Ishikawa (cell line): ENCODE measurements around the gene ALG8.

ENCODE experiments used
- CEBPB ChIP-seq: IDR thresholded peaks from 2 replicates; pipeline ENCODE4 v1.6.1; 2012
- CREB1 ChIP-seq: IDR thresholded peaks from 2 replicates; pipeline ENCODE4 v1.6.1; 2012; ENCODE audit warnings: low read depth
- EGR1 ChIP-seq: IDR thresholded peaks from 2 replicates; pipeline ENCODE4 v1.6.1; 2012
- EP300 ChIP-seq: IDR thresholded peaks from 2 replicates; pipeline ENCODE4 v1.6.1; 2012; ENCODE audit warnings: borderline replicate concordance
- FOXM1 ChIP-seq: IDR thresholded peaks from 2 replicates; pipeline ENCODE4 v1.6.1; 2012; ENCODE audit warnings: low read depth, borderline replicate concordance
- NFIC ChIP-seq: IDR thresholded peaks from 2 replicates; pipeline ENCODE4 v1.6.1; 2012
- RAD21 ChIP-seq: IDR thresholded peaks from 2 replicates; pipeline ENCODE4 v1.6.1; 2012; ENCODE audit warnings: low read depth
- TAF1 ChIP-seq: IDR thresholded peaks from 2 replicates; pipeline ENCODE4 v1.6.1; 2012; ENCODE audit warnings: low read depth, mild to moderate bottlenecking
- TCF12 ChIP-seq: IDR thresholded peaks from 2 replicates; pipeline ENCODE4 v1.6.1; 2012; ENCODE audit warnings: low read depth
- TEAD4 ChIP-seq: IDR thresholded peaks from 2 replicates; pipeline ENCODE4 v1.6.1; 2012
- YY1 ChIP-seq: IDR thresholded peaks from 2 replicates; pipeline ENCODE4 v1.6.1; 2012; ENCODE audit warnings: low read depth
- ZBTB7A ChIP-seq: IDR thresholded peaks from 2 replicates; pipeline ENCODE4 v1.6.1; 2012; ENCODE audit warnings: low read depth
- TF ChIP-seq, protein P1 (sequence below): IDR thresholded peaks from 2 replicates; pipeline ENCODE4 v1.6.1; 2012
- TF ChIP-seq, protein P2 (sequence below): IDR thresholded peaks from 2 replicates; pipeline ENCODE4 v1.6.1; 2012; ENCODE audit warnings: low read depth, mild to moderate bottlenecking
- TF ChIP-seq, protein P3 (sequence below): IDR thresholded peaks from 2 replicates; pipeline ENCODE4 v1.6.1; 2012

Gene ALG8

DNA sequence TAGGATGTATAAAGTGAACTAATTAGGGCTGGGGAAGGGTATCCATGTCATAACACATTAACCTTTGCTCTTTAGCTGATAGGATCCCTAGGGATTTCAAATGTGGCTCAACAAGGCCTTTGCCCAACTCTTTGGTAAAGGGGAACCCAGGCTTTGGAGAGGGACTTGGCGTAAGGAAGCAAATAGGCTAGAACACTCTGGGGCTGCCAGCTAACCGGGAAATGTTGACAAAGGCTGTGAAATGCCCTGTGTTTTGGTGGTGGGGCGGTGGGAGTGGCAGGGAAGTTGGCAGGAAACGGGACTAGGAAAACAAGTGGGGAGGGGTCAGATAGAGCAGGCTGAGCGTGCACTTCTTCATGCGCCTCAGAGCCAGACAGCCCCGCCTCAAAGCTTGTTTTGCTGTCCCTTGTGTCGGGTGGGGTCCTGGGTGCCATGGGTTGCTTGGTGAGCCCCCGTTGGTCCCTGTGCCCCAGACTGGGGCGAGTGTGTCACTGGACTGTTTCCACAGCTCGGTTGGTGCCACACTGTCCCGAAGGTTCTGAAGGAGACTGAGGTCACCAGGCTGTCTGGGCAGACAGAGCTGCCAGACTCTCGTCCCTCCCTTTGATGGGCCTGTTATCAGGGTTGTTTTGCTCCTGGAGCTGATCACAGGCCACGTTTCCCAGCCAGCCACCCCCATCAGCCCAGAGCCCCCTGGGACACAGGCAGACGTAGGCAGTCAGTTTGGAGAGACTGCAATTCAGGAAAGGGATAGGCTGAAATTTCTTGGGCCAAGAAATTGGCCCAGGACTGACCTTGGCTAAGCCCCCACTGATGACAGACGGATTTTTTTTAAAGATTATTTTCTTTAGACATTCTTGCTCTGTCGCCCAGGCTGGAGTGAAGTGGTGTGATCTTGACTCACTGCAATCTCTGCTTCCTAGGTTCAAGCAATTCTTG lies 29.4 kb upstream of the ALG8 start:
- TF ChIP-seq TEAD4 (no peak), CREB1 (no peak), EP300 (no peak), NFIC (no peak), RAD21 (no peak), YY1 (no peak), TAF1 (no peak), EGR1 (no peak), ZBTB7A (no peak), TCF12 (no peak), CEBPB (no peak)
- TF ChIP-seq, protein P1, sequence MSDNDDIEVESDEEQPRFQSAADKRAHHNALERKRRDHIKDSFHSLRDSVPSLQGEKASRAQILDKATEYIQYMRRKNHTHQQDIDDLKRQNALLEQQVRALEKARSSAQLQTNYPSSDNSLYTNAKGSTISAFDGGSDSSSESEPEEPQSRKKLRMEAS = no peak
- TF ChIP-seq, protein P2, sequence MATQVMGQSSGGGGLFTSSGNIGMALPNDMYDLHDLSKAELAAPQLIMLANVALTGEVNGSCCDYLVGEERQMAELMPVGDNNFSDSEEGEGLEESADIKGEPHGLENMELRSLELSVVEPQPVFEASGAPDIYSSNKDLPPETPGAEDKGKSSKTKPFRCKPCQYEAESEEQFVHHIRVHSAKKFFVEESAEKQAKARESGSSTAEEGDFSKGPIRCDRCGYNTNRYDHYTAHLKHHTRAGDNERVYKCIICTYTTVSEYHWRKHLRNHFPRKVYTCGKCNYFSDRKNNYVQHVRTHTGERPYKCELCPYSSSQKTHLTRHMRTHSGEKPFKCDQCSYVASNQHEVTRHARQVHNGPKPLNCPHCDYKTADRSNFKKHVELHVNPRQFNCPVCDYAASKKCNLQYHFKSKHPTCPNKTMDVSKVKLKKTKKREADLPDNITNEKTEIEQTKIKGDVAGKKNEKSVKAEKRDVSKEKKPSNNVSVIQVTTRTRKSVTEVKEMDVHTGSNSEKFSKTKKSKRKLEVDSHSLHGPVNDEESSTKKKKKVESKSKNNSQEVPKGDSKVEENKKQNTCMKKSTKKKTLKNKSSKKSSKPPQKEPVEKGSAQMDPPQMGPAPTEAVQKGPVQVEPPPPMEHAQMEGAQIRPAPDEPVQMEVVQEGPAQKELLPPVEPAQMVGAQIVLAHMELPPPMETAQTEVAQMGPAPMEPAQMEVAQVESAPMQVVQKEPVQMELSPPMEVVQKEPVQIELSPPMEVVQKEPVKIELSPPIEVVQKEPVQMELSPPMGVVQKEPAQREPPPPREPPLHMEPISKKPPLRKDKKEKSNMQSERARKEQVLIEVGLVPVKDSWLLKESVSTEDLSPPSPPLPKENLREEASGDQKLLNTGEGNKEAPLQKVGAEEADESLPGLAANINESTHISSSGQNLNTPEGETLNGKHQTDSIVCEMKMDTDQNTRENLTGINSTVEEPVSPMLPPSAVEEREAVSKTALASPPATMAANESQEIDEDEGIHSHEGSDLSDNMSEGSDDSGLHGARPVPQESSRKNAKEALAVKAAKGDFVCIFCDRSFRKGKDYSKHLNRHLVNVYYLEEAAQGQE = no peak

DNA sequence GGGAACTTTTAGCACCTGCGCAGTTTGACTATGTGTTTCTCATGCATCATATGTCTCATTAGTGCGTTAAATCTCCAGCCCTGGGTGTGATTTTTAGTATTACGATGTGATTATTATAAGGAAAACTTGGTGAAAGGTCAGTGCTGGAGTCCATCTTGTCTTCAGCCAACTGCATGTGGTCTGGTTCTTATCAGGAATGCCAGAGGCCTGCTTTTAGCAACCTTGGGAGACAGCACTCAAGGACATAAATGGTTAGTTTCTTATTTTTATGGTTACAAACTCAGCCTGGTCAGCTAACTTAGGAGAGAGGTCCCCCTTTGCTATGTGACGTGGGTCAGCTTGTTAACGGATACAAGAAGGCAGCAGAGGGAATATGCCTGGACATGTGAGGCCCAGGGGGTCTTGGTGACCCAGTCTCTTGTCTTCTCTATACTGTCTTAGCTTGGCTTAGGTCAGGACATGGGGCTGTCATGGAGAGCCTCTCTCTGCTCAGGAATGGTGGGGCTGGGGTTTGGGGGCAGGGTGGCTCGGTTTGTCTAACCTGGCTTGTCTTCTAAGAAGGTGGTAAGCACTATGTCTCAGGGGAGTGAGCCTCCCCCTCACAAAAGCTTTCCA lies 27.5 kb upstream of the ALG8 start:
- TF ChIP-seq TEAD4 (no peak), CREB1 (no peak), EGR1 (no peak), EP300 (no peak), YY1 (no peak), TAF1 (no peak), TCF12 (no peak), NFIC (no peak), RAD21 (no peak), ZBTB7A (no peak)
- TF ChIP-seq, protein P1 = no peak
- TF ChIP-seq, protein P2 = no peak
- TF ChIP-seq, protein P3, sequence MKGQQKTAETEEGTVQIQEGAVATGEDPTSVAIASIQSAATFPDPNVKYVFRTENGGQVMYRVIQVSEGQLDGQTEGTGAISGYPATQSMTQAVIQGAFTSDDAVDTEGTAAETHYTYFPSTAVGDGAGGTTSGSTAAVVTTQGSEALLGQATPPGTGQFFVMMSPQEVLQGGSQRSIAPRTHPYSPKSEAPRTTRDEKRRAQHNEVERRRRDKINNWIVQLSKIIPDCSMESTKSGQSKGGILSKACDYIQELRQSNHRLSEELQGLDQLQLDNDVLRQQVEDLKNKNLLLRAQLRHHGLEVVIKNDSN = no peak

DNA sequence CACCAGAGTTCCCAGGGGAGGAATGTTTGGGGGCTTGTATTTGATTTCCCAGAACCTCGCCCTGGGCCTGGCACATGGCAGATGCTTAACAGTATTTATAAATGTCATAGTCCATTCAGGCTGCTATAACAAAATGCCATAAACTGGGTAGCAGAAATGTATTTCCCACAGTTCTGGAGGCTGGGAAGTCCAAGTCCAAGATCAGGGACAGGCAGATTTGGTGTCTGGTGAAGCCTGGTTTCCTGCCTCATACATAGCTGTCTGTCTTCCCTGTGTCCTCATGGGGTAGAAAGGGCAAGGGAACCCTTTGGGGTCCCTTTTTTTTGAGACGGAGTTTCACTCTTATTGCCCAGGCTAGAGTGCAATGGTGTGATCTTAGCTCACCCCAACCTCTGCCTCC lies 25.0 kb upstream of the ALG8 start:
- no peak for TF ChIP-seq CREB1

DNA sequence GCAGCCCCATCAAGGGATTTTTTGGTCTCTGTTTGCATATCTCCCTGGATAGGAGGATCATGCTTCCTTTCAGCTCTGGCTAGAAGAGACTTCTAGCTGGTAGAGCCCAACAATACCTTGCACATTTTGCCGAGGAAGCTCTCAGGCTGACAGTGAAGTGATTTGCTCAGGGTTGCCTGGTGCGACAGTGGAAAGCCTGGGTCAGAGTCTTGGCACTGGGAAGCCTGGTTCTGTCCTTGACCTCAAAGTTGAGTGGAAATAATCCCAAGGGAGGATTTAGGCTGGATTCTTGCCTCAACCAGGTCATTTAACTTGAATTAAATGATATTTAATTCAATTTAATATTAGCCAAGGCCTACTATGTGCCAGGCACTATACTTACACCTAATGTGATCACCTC lies 24.4 kb upstream of the ALG8 start:
- TF ChIP-seq ZBTB7A = no peak
- no peak for TF ChIP-seq FOXM1
- TF ChIP-seq CEBPB = no peak
- no peak for TF ChIP-seq TCF12
- no peak for TF ChIP-seq RAD21
- TF ChIP-seq, protein P1 = no peak
- no peak for TF ChIP-seq EP300
- no peak for TF ChIP-seq TEAD4
- TF ChIP-seq CREB1 = no peak
- no peak for TF ChIP-seq YY1
- no peak for TF ChIP-seq NFIC
- no peak for TF ChIP-seq EGR1
- TF ChIP-seq TAF1 = no peak
- TF ChIP-seq, protein P2 = no peak
- TF ChIP-seq, protein P3 = no peak
